Hepatocyte (in vitro differentiated cells): ENCODE results near the gene TMIGD3.

ENCODE experiments used
- EZH2 ChIP-seq: fragments of 200-600 bp; sonication (generic); IDR thresholded peaks from 2 replicates; pipeline ENCODE4 v1.6.1; 2016; ENCODE audit warnings: antibody characterized with exemption, mild to moderate bottlenecking, borderline replicate concordance
- EZH2phosphoT487 ChIP-seq: fragments of 200-600 bp; sonication (generic); IDR thresholded peaks from one replicate; pipeline ENCODE4 v1.6.1; 2018; ENCODE audit warnings: antibody characterized with exemption, mild to moderate bottlenecking, low read depth, moderate library complexity; ENCODE audit not compliant: unreplicated experiment, severe bottlenecking
- TF ChIP-seq, protein P1 (sequence below): fragments of 200-600 bp; sonication (generic); IDR thresholded peaks from 2 replicates; pipeline ENCODE4 v1.5.1; 2016; ENCODE audit warnings: antibody characterized with exemption, mild to moderate bottlenecking; ENCODE audit not compliant: poor library complexity

DNA sequence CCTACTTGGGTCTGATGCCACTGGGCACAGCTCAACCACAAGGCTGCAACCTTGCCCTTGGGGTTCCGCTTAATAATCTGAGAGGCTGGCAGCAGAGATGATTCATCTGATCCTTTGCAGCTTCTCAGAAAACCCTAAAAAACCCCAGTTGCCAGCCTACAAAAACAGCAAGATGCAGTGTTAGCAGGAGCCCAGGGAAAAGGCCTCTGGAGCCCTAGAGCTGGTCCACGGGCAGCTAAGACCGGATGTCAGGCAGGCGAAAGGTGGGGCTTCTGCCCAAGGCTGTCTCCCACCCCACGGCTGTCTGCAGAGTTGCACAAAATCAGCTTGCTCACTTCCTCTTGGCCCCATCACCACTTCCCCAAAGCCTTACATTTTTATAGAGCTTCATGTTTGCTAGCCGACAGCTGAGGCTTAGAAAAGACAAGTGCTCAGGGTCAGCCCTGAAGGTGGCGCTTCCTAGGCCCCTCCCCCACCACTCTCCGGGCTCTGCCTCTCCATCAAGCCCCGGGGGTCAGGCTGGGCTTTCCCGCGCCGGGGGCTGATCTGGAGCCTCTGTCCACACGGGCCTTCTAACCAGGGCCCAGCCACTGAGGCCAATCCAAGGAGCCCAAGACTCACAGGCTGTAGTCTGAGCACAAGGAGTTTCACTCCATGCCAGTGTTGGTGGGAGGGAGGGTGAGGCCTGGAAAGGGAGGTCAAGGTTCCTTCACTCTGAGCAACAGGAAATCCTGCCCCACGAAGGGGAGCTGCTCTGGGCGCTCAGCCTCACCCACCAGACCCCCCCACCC lies 4.2 kb upstream of the TMIGD3 start:
- TF ChIP-seq, protein P1, sequence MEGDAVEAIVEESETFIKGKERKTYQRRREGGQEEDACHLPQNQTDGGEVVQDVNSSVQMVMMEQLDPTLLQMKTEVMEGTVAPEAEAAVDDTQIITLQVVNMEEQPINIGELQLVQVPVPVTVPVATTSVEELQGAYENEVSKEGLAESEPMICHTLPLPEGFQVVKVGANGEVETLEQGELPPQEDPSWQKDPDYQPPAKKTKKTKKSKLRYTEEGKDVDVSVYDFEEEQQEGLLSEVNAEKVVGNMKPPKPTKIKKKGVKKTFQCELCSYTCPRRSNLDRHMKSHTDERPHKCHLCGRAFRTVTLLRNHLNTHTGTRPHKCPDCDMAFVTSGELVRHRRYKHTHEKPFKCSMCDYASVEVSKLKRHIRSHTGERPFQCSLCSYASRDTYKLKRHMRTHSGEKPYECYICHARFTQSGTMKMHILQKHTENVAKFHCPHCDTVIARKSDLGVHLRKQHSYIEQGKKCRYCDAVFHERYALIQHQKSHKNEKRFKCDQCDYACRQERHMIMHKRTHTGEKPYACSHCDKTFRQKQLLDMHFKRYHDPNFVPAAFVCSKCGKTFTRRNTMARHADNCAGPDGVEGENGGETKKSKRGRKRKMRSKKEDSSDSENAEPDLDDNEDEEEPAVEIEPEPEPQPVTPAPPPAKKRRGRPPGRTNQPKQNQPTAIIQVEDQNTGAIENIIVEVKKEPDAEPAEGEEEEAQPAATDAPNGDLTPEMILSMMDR: no peak
- TF ChIP-seq EZH2: no peak
- no peak for TF ChIP-seq EZH2phosphoT487
